ENCODE measurements around the gene SRP9.
"Not testable (repeated sequence)": the region's sequence is repeated elsewhere in the genome, so short reads cannot be mapped to it uniquely, and the experiment has no call there.

Gene SRP9

GRCh38 chr1:225777058-225777582 lies 506 bp upstream of the SRP9 start:
- peak; percentile 68 for DNase-seq

GRCh38 chr1:225778337-225778669 lies 677 bp downstream of the SRP9 start:
- DNase-seq: no peak

DNA sequence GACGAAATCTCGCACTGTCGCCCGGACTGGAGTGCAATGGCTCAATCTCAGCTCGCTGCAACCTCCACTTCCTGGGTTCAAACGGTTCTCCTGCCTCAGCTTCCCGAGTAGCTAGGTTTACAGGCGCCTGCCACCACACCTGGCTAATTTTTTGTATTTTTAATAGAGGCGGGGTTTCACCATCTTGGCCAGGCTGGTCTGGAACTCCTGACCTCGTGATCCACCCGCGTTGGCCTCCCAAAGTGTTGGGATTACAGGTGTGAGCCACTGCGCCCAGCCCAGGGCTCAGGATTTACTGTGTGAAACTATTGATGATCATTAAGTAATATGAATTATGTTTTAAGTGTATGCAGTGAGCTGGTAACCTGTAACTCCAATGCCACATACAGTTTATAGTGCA lies 1.5 kb downstream of the SRP9 start:
- DNase-seq: not testable (repeated sequence)

- DNase-seq: no peak
Measured at GRCh38 chr1:225780134-225780533, 2.5 kb downstream of the SRP9 start.

GRCh38 chr1:225780630-225781029 lies 3.0 kb downstream of the SRP9 start:
- DNase-seq: no peak

DNA sequence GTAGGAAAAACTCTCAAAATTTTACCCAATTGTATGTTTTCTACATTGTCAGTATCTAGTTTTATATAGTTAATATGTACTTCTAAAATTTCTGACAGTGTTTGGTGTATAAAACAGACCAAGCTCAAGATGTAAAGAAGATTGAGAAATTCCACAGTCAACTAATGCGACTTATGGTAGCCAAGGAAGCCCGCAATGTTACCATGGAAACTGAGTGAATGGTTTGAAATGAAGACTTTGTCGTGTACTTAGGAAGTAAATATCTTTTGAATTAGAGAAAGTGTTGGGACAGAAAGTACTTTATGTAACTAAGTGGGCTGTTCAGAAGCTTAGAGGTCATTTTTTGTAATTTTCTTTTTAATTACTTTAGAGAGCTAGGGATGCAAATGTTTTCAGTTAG lies 11.5 kb downstream of the SRP9 start:
- DNase-seq: not testable (repeated sequence)

DNA sequence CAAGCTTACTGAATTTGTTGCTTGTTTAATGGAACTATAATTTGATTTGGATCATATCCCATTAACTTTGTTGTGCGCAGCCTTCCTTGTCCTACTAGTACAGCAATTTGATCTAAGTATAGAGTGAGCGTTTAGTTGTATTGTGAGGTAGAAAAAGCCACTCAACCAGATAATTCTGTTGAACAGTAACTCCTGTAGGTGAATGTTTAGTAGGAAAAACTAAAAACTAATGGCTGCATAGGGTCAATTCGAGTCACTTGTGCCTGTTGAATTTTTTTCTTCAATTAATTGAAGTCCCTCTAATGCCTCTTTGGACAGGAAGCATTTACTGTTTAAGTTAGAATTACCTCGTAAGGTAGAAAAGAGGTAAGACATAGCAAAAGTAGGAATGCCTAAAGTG lies 17.3 kb downstream of the SRP9 start:
- DNase-seq: no peak

- not testable (repeated sequence) for DNase-seq
Measured at GRCh38 chr1:225796097-225796496, 18.5 kb downstream of the SRP9 start.

- not testable (repeated sequence) for DNase-seq
Measured at GRCh38 chr1:225801146-225801545, 23.5 kb downstream of the SRP9 start.

DNA sequence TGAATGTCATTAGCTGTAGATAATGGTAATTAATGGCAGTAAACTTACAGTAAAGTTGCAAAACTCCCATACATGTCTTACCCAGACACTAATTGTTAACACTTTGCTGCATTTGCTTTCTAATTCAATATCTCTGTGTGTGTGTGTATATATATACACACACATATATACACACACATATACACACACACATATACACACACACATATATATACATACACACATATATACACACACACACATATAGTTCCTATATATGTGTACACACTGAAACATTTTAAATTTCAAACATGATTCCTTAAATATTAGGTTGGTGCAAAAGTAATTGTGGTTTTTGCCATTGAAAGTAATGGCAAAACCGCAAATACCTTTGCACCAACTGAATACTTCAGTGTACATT lies 28.6 kb downstream of the SRP9 start:
- no peak for DNase-seq

- not testable (repeated sequence) for DNase-seq
Measured at GRCh38 chr1:225806736-225807135, 29.1 kb downstream of the SRP9 start.

DNA sequence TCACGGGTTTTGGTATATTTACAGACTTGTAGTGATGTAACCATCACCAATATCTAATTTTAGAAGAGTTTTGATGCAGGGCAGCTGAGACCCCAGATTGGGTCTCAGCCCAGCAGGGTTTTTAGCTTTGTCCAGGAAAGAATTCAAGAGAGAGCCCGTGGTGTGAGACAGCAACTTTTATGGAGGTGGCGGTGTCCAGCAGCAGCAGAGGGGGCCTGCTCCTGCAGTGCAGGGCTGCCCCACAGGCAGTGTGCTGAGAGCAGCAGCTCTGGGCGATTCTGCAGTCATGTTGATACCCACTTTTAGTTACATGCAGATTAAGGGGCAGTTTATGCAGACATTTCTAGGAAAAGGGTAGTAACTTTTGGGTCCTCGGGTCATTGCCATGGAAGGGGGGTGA lies 30.5 kb downstream of the SRP9 start:
- DNase-seq: no peak

DNA sequence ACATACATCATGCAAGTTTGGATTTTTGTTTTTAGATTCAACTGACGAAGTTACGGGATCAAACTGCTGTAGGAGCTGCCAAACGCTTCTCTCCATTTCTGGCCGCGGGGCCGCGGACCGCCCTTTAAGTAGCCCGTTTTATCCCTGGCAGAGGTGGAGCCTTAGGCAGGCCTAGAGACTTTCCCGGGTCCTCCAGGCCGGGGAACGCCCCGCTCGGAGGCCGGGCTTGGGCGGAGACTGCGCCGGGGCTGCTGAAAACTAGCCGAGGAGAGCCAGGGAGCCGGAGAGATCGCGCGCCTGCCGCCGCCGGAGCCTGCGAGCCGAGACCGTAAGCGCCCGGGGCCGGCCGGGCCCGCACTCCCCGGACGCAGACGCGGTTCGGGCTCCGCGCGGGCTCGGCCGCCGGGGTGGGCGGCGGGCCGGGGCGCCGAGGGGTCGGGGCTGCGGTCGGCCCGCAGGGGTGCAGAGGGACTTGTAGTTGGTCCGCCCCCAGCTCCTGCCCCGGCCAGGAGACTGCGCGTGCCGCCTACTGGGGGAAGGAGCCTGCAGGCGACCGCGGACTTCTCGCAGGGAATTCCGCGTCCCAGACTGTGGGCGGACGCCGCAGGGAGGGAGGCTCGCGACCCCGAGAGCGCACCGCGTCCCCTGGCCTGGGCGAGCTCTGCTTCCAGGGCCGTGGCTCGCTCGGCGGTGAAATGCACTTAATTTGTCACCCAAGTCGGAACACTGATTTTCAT lies 32.4 kb downstream of the SRP9 start, which contains the start of gene EPHX1:
Gene EPHX1, plus strand, starts transcription at position 283 of the 737 bp plus-strand sequence. CDS start 18,606 bp downstream, outside the sequence.
- peak; percentile 89 for DNase-seq

DNA sequence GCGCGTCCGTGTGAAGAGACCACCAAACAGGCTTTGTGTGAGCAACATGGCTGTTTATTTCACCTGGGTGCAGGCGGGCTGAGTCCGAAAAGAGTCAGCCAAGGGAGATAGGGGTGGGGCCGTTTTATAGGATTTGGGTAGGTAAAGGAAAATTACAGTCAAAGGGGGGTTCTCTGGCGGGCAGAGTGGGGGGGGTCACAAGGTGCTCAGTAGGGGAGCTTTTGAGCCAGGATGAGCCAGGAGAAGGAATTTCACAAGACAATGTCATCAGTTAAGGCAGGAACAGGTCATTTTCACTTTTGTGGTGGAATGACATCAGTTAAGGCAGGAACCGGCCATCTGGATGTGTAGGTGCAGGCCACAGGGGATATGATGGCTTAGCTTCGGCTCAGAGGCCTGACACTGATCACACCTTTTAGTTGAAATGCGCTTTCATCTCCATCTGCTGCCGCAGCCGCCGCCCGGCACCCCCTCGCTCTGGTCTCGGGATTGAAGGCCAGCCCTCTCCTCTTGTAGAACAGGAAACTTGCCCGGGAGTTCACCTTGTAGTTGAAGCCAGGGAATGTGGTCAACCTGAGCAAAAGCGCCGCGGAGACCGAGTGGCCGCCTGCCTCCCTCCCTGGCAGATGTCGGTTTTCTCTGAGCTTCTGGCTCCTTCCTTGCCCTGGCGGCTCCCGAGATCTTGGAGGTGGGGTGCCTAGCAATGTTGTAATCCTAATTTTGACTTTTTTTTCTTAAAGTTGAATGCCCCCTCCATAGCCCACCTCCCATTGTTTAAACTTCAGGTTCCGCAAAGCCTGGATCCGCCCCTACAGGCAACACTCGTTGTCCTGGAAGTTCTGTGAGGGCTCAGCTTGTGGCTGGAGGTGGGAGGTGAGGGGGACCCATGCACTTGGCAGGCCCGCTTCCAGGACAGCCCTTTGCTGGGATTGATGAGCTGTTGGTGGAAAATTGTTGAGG lies 33.2 kb downstream of the SRP9 start:
- DNase-seq: not testable (repeated sequence)

DNA sequence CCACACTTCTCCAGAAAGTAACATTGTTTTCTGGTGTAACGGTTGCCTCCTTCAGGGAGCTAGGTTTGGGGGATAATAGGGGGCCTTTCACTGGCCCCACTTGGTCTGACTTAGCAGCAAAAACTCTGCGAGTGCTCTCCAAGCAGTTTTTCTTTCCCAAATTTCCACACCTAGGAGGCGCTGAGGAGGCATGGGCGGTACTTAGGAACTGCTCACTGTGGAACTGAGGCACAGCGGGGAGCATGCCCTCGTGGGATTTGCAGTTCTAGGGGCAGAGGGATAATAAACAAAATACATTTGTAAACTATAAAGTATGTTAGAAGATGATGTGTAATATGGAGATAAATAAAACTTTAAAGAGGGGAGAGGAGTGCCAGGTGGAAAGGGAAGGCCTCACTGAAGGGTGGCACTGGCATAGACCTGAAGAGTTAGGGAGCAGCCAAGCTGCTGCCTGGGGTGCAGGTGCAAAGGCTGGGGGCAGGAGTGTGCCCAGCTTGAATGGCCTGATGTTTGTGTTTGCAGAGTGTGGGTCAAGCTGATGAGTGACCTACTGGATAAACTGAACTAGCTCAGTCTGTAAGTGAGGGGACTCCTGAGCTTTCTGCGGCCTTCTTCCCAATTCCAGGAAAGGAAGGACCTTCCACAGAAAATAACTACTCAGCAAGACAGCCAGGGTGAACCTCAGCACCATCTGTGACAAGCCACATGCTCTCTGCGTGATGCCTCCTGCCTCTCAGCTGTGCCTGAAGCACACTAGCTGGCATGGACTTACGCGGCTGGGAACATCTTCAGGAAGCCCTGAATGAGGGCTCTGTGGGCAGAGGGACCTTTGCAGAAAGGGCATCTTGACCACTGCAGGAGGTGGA lies 34.2 kb downstream of the SRP9 start:
- no peak for DNase-seq

DNA sequence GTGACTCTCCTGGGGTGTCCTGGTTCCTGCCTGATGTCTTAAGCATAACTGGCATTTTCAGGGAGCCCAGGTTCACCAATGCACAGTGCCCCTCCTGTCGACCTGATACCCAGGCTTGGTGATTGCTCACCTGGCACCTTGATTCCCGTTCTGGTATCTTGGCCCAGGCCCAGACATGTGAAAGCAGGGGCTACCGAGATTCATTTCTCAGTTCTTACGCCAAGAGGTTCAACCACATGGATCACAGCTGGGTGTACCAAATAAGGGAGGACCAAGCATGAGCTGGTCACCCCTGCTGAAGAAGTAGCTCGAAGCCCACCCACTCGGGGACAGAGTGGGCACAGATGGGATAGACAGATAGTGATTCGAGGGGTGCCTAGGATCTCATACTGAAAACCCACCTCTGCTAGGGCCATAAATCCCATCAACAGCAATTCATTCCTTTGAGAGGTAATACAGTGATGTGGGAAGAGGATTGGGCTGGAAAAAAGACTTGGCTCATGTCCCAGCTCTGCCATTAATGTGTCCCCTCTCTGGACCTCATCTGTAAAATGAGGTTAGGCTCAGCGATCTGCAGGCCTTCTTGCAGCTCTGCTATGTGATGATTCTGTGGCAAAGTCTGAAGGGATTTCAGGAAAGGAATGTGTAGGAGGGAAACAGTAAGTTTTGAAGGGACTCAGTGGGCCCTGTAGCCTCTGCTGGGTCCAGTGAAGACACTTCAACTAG lies 35.0 kb downstream of the SRP9 start:
- DNase-seq: no peak

DNA sequence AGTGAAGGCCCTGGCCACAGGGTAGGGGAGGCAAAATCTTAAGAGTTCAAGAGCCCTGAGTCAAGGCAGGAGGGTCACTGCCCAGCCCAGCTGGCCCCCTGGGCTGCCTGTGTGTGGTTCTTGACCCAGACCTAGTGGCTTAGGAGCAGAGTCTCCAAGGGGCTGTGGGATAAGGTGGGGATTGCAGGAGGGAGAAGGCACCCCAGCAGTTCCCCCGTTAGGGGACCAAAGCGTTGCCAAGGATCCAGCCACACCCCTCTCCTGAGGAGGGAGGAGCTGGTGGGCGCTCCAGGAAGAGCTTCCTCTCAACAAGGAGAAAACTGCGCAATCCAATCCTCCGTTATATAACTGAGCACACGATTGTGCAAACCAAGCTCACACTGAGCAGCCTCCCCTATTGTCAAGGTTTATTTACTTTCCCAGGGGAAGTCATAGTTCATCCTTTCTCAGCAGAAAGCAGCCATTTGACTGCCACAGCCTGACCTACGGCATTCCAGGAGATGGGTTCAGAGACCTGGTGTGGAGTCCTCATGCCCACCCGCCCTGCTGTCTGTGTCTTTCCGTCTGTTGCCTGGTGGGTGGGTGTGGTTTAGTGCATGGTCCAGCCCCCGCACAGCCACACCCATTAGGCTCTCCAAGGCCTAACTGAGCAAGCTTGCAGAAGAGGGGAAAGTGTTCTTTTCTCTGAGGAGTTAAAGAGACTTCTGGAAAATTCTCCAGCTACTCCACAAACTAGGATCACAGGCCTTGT lies 35.8 kb downstream of the SRP9 start:
- DNase-seq: peak; percentile 81

- DNase-seq: no peak
Measured at GRCh38 chr1:225814381-225814780, 36.8 kb downstream of the SRP9 start.

- DNase-seq: not testable (repeated sequence)
Measured at GRCh38 chr1:225815090-225815489, 37.5 kb downstream of the SRP9 start.

DNA sequence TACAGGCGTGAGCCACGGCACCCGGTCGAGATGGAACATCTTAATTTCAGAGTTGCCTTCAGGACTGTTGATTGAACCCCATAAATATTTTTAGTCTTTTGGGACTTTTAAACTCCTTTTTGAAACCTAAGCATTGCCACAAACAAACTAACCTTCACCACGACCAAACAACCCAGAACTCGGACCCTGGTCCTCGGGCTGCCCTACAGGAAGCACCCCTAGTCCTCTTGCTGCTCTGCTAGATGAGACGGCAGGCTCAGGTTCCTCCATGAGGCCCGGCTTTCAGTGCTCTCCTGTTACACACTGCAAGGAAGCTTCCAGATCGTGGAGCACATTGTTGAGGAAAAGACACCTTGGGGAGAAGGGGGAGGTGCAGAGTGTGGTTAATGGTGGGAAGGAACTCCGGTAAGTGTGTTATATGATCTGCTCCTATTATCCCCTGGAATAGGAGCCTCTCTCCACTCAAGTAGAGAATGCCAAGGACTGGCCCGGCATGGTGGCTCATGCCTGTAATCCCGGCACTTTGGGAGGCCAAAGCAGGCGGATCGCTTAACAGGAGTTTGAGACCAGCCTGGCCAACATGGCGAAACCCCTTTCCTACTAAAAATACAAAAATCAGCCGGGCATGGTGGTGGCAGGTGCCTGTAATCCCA lies 38.0 kb downstream of the SRP9 start:
- no peak for DNase-seq

Data from NCI-H146 (cell line).